OCI-LY7 (cell line): ENCODE results near the gene ATP6V0A4.

Experiments
- EZH2phosphoT487 ChIP-seq: fragments of 200-600 bp; sonication (generic); IDR thresholded peaks from 2 replicates; pipeline ENCODE4 v1.6.1; 2018; ENCODE audit warnings: low read depth, borderline replicate concordance, mild to moderate bottlenecking, mixed run types, antibody characterized with exemption, low read length, moderate library complexity, mixed read lengths
- TF ChIP-seq, protein P1 (sequence below): fragments of 200-600 bp; sonication (generic); conservative IDR thresholded peaks from 2 replicates; pipeline ENCODE4 v1.5.1; 2014; ENCODE audit warnings: mild to moderate bottlenecking, antibody characterized with exemption, low read length, moderate library complexity, mixed read lengths

GRCh38 chr7:138699661-138700060 is 98.3 kb downstream of the ATP6V0A4 start:
- TF ChIP-seq, protein P1, sequence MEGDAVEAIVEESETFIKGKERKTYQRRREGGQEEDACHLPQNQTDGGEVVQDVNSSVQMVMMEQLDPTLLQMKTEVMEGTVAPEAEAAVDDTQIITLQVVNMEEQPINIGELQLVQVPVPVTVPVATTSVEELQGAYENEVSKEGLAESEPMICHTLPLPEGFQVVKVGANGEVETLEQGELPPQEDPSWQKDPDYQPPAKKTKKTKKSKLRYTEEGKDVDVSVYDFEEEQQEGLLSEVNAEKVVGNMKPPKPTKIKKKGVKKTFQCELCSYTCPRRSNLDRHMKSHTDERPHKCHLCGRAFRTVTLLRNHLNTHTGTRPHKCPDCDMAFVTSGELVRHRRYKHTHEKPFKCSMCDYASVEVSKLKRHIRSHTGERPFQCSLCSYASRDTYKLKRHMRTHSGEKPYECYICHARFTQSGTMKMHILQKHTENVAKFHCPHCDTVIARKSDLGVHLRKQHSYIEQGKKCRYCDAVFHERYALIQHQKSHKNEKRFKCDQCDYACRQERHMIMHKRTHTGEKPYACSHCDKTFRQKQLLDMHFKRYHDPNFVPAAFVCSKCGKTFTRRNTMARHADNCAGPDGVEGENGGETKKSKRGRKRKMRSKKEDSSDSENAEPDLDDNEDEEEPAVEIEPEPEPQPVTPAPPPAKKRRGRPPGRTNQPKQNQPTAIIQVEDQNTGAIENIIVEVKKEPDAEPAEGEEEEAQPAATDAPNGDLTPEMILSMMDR, result no peak
- TF ChIP-seq EZH2phosphoT487, result no peak
